ENCODE results near the gene PCDH18. TPM values are rescaled to one million over a fixed set of nuclear protein-coding genes. Genes with fewer than 3 reads are reported as not detected.

The PCDH18 gene
- total and polyA plus RNA-seq, 12 donors = 2.3 to 7.4 (median 3.8) TPM

DNA sequence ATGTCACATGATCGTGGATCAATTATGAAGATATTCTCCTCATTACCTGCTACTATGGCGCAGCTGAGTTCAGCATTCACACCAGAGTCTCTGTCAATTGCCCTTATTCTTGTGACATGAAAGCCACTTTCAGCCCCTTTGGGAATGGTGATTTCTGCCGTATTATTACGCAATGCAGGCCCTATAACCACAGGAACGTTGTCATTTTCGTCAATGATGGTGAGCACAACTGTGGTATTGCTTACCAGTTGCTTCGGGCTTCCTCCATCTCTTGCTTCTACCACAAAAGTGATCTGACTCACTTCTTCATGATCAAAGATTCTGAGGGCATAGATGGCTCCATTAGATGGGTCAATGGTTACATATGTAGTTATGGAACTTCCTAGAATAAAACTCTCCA is 2.1 kb downstream of the PCDH18 start:
- no peak for DNase-seq

DNA sequence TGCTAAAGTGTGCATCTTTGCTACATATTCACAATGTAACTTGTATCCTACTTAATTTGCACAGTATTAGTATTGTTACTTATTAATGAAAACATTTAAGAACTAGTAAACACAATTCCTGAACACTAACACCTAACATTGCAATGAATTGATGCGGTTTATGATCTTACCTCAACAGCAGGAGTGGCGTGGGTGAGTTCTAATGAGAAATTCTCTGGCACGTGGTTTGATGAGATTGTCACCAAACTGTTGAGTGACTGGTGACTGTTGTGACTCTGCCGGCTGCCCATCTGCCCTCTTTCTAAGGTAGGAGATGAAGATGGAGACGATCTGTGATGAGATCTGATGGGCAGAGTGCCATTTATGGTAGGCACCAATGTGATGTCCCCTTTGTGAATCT is 2.9 kb downstream of the PCDH18 start:
- no peak for DNase-seq
- intact Hi-C loops (cut with DNase I) = loop anchor here in 2 of 10 donors (10.0 kb wide), 2 partner anchors 235 to 245 kb away; no protein-coding TSS in a partner anchor

More for the DNA sequence above, 2.1 kb downstream of the PCDH18 start:
- H3K27me3 ChIP-seq = peaks cover 0 to 5% (median 0%) of the 10 kb centered on the region in 7 donors
- peak overlapping the region in 8 of 10 donors; percentile 19 to 86 (median 71) for H3K27ac ChIP-seq
- intact Hi-C loops (cut with DNase I) = loop anchor here in 4 of 10 donors (5.0 to 10.0 kb wide), 7 partner anchors 72 to 405 kb away; no protein-coding TSS in a partner anchor
- H3K36me3 ChIP-seq = peaks cover 0 to 27% (median 0%) of the 10 kb centered on the region in 9 donors
- H3K4me1 ChIP-seq = peaks cover 0 to 26% (median 5%) of the 10 kb centered on the region in 9 donors
- peak overlapping the region; percentile 5 to 69 (median 55) for H3K4me3 ChIP-seq
- no peak for ATAC-seq
- H3K9me3 ChIP-seq = no peaks in the 10 kb centered on the region
- 67 to 74% methylated on average over 7 of the region's 7 CpGs for WGBS, 2 donors
- TF ChIP-seq, protein P1, sequence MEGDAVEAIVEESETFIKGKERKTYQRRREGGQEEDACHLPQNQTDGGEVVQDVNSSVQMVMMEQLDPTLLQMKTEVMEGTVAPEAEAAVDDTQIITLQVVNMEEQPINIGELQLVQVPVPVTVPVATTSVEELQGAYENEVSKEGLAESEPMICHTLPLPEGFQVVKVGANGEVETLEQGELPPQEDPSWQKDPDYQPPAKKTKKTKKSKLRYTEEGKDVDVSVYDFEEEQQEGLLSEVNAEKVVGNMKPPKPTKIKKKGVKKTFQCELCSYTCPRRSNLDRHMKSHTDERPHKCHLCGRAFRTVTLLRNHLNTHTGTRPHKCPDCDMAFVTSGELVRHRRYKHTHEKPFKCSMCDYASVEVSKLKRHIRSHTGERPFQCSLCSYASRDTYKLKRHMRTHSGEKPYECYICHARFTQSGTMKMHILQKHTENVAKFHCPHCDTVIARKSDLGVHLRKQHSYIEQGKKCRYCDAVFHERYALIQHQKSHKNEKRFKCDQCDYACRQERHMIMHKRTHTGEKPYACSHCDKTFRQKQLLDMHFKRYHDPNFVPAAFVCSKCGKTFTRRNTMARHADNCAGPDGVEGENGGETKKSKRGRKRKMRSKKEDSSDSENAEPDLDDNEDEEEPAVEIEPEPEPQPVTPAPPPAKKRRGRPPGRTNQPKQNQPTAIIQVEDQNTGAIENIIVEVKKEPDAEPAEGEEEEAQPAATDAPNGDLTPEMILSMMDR (IDR thresholded peaks at IDR 0.05) = no peak

DNA sequence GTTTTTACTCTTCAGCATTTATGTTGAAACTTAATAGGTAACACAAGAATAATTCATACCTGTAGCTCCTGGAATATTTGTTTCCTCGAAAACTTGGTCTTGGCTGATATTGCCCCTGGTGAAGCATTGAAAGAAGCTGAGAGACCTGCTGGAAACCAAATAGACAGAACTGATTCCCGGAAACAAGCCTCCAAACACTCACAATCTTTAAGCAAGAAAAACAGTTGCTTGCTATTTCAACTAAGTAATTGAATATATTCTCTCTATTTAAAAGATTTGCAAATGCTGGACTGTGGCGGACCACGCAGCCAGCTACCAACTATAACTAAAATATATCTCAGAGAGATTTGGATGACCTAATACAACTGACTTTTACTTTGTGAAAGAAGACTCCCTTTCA is 3.6 kb downstream of the PCDH18 start:
- Histone ChIP-seq H3K36me3 (peaks cover 0 to 39% (median 0%) of the 10 kb centered on the region in 9 donors), H3K4me1 (peaks cover 0 to 32% (median 5%) of the 10 kb centered on the region in 9 donors), H3K9me3 (no peaks in the 10 kb centered on the region), H3K4me3 (peak overlapping the region in 9 of 10 donors; percentile 30 to 69 (median 56)), H3K27ac (peak overlapping the region in 5 of 10 donors; percentile 16 to 42 (median 23)), H3K27me3 (peaks cover 0 to 5% (median 0%) of the 10 kb centered on the region in 7 donors)
- ATAC-seq (no peak), DNase-seq (no peak)
- 65 to 71% methylated on average over 4 of the region's 4 CpGs for WGBS, 2 donors
- intact Hi-C loops (cut with DNase I) = loop anchor here in 2 of 10 donors (10.0 kb wide), 2 partner anchors 234 to 244 kb away; no protein-coding TSS in a partner anchor
- TF ChIP-seq, protein P1 (IDR thresholded peaks at IDR 0.05) = no peak

More for the DNA sequence above, 2.9 kb downstream of the PCDH18 start:
- H3K36me3 ChIP-seq = peaks cover 0 to 35% (median 0%) of the 10 kb centered on the region in 9 donors
- H3K27ac ChIP-seq = peak overlapping the region in 7 of 10 donors; percentile 5 to 86 (median 68)
- 57 to 66% methylated on average over 5 of the region's 5 CpGs for WGBS, 2 donors
- TF ChIP-seq, protein P1 (IDR thresholded peaks at IDR 0.05) = no peak
- H3K9me3 ChIP-seq = no peaks in the 10 kb centered on the region
- no peak for ATAC-seq
- H3K4me1 ChIP-seq = peaks cover 0 to 32% (median 5%) of the 10 kb centered on the region in 9 donors
- H3K27me3 ChIP-seq = peaks cover 0 to 5% (median 0%) of the 10 kb centered on the region in 7 donors
- peak overlapping the region; percentile 5 to 69 (median 55) for H3K4me3 ChIP-seq

DNA sequence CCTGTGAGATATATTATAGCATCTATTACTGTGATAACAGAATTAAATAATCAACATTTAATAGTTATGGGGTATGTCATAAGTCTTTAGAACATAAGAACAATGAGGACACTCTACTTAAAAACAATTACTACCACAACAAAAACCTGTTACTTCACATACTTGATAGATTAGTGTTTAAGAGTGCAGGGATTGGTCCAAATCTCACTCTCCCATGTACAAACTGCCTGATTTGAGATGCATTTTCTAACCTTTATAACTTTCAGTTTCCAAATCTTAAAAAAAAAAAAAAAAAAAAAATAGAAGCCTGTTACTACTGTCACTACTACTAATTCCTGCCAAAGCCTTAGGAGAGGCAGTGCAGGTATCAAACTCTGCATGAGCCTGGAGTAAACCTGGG is 5.6 kb downstream of the PCDH18 start:
- H3K4me1 ChIP-seq = peaks cover 0 to 26% (median 3%) of the 10 kb centered on the region in 9 donors
- TF ChIP-seq, protein P1 (IDR thresholded peaks at IDR 0.05) = no peak
- DNase-seq (no peak), ATAC-seq (no peak)
- no peaks in the 10 kb centered on the region for H3K9me3 ChIP-seq
- peak overlapping the region in 1 of 10 donors; percentile 9 for H3K27ac ChIP-seq
- peak overlapping the region in 6 of 10 donors; percentile 4 to 69 (median 60) for H3K4me3 ChIP-seq
- peaks cover 0 to 5% (median 0%) of the 10 kb centered on the region in 7 donors for H3K27me3 ChIP-seq
- intact Hi-C loops (cut with DNase I) = loop anchor here in 2 of 10 donors (10.0 kb wide), 2 partner anchors 232 to 242 kb away; no protein-coding TSS in a partner anchor
- H3K36me3 ChIP-seq = peaks cover 0 to 43% (median 0%) of the 10 kb centered on the region in 9 donors
